HepG2 (cell line): ENCODE results near the gene RASL10B.

Source experiments
- FOXM1 ChIP-seq: sonication (generic); formaldehyde crosslinking; IDR thresholded peaks from 2 replicates; pipeline ENCODE4 v1.5.0; 2020; ENCODE audit warnings: missing genetic modification reagents
- JUN ChIP-seq: sonication (generic); formaldehyde crosslinking; IDR thresholded peaks from 2 replicates; pipeline ENCODE4 v1.4.0; 2020; ENCODE audit warnings: mild to moderate bottlenecking, missing genetic modification reagents
- MAFK ChIP-seq, 2 experiments: IDR thresholded peaks in 1 of 2; conservative IDR thresholded peaks in 1 of 2; 2 replicates each; pipeline ENCODE4 v1.6.1; 2011; ENCODE audit warnings: improper control_type of control experiment in 2 of 2, low read length in 2 of 2
- TBL1XR1 ChIP-seq: fragments of 150-350 bp; IDR thresholded peaks from 2 replicates; pipeline ENCODE4 v1.6.1; 2014; ENCODE audit warnings: borderline replicate concordance, low read length; ENCODE audit not compliant: partially characterized antibody
- ZSCAN20 ChIP-seq: sonication (generic); formaldehyde crosslinking; IDR thresholded peaks from 2 replicates; pipeline ENCODE4 v1.4.0; 2020; ENCODE audit warnings: missing genetic modification reagents, mild to moderate bottlenecking, borderline replicate concordance
- ZZZ3 ChIP-seq: sonication (generic); formaldehyde crosslinking; IDR thresholded peaks from 2 replicates; pipeline ENCODE4 v1.4.0; 2020; ENCODE audit warnings: missing genetic modification reagents, mild to moderate bottlenecking, borderline replicate concordance
- TF ChIP-seq, protein P1 (sequence below), 2 experiments: fragments of 450-650 bp in 1 of 2; sonication (generic) in 1 of 2; formaldehyde crosslinking in 1 of 2; IDR thresholded peaks; 2 replicates each; pipeline versions ENCODE4 v1.6.1 to v1.8.0; 2016 to 2022; ENCODE audit warnings: antibody characterized with exemption in 1 of 2, mild to moderate bottlenecking in 1 of 2, missing genetic modification reagents in 1 of 2
- TF ChIP-seq, protein P2 (sequence below): sonication (generic); formaldehyde crosslinking; IDR thresholded peaks from 2 replicates; pipeline ENCODE4 v1.5.0; 2020; ENCODE audit warnings: mild to moderate bottlenecking, missing genetic modification reagents, moderate library complexity

DNA sequence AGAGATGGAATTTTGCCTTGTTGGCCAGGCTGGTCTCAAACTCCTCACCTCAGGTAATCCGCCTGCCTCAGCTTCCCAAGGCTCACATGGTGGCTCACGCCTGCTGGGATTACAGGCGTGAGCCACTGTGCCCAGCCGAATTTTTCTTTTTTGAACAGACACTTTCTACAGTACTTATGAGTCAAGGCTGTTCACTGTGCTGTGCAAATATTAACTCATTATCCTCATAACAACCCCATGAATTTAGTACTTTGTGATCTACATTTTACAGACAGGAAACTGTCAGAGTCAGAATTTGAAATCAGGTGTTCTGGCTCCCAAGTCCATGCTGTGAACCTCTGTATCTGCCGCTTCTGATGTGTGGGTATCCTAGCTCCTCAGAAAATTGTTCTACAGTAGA, 25.7 kb upstream of the RASL10B start:
- TF ChIP-seq JUN (CRISPR knock-in tag) (no peak), ZZZ3 (no peak), ZSCAN20 (no peak), FOXM1 (CRISPR knock-in tag) (no peak), TBL1XR1 (no peak), MAFK (conservative IDR thresholded peaks at IDR 0.05 in 1 of 2, IDR thresholded peaks at IDR 0.05 in 1 of 2; ENCODE audit: low read length in 2 of 2) (no peak)
- TF ChIP-seq, protein P1, sequence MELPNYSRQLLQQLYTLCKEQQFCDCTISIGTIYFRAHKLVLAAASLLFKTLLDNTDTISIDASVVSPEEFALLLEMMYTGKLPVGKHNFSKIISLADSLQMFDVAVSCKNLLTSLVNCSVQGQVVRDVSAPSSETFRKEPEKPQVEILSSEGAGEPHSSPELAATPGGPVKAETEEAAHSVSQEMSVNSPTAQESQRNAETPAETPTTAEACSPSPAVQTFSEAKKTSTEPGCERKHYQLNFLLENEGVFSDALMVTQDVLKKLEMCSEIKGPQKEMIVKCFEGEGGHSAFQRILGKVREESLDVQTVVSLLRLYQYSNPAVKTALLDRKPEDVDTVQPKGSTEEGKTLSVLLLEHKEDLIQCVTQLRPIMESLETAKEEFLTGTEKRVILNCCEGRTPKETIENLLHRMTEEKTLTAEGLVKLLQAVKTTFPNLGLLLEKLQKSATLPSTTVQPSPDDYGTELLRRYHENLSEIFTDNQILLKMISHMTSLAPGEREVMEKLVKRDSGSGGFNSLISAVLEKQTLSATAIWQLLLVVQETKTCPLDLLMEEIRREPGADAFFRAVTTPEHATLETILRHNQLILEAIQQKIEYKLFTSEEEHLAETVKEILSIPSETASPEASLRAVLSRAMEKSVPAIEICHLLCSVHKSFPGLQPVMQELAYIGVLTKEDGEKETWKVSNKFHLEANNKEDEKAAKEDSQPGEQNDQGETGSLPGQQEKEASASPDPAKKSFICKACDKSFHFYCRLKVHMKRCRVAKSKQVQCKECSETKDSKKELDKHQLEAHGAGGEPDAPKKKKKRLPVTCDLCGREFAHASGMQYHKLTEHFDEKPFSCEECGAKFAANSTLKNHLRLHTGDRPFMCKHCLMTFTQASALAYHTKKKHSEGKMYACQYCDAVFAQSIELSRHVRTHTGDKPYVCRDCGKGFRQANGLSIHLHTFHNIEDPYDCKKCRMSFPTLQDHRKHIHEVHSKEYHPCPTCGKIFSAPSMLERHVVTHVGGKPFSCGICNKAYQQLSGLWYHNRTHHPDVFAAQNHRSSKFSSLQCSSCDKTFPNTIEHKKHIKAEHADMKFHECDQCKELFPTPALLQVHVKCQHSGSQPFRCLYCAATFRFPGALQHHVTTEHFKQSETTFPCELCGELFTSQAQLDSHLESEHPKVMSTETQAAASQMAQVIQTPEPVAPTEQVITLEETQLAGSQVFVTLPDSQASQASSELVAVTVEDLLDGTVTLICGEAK (IDR thresholded peaks at IDR 0.05) = no peak
- TF ChIP-seq, protein P1 (CRISPR knock-in tag; IDR thresholded peaks at IDR 0.05) = no peak
- TF ChIP-seq, protein P2, sequence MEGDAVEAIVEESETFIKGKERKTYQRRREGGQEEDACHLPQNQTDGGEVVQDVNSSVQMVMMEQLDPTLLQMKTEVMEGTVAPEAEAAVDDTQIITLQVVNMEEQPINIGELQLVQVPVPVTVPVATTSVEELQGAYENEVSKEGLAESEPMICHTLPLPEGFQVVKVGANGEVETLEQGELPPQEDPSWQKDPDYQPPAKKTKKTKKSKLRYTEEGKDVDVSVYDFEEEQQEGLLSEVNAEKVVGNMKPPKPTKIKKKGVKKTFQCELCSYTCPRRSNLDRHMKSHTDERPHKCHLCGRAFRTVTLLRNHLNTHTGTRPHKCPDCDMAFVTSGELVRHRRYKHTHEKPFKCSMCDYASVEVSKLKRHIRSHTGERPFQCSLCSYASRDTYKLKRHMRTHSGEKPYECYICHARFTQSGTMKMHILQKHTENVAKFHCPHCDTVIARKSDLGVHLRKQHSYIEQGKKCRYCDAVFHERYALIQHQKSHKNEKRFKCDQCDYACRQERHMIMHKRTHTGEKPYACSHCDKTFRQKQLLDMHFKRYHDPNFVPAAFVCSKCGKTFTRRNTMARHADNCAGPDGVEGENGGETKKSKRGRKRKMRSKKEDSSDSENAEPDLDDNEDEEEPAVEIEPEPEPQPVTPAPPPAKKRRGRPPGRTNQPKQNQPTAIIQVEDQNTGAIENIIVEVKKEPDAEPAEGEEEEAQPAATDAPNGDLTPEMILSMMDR = no peak
